GM12878 (cell line): ENCODE measurements around the gene CEP63. TPM values are rescaled to one million over a fixed set of nuclear protein-coding genes. Genes with fewer than 3 reads are reported as not detected.
A peak's percentile ranks its signal among the peaks of the same experiment; 100 is the strongest.

ENCODE experiments used
- BACH1 ChIP-seq: fragments of 450-650 bp; IDR thresholded peaks from 2 replicates; pipeline ENCODE4 v1.6.1; 2017; ENCODE audit warnings: mild to moderate bottlenecking, borderline replicate concordance
- CHD2 ChIP-seq: IDR thresholded peaks from 2 replicates; pipeline ENCODE4 v1.6.1; 2011; ENCODE audit warnings: low read depth, low read length, improper control_type of control experiment, borderline replicate concordance
- CREM ChIP-seq: IDR thresholded peaks from 2 replicates; pipeline ENCODE4 v1.6.1; 2014; ENCODE audit warnings: antibody characterized with exemption, low read depth
- IKZF1 ChIP-seq: fragments of 450-650 bp; conservative IDR thresholded peaks from 2 replicates; pipeline ENCODE4 v1.6.1; 2017; ENCODE audit warnings: antibody characterized with exemption, mild to moderate bottlenecking
- MEF2B ChIP-seq: fragments of 450-650 bp; IDR thresholded peaks from 2 replicates; pipeline ENCODE4 v1.6.1; 2018; ENCODE audit warnings: mild to moderate bottlenecking, moderate library complexity; ENCODE audit not compliant: partially characterized antibody, poor library complexity, severe bottlenecking
- NBN ChIP-seq: fragments of 450-650 bp; IDR thresholded peaks from 2 replicates; pipeline ENCODE4 v1.6.1; 2016
- POLR2AphosphoS5 ChIP-seq: IDR thresholded peaks from 2 replicates; pipeline ENCODE4 v1.6.1; 2011; ENCODE audit warnings: mild to moderate bottlenecking, low read length, inconsistent platforms
- SIX5 ChIP-seq: IDR thresholded peaks from 2 replicates; pipeline ENCODE4 v1.6.1; 2011; ENCODE audit warnings: mild to moderate bottlenecking, low read depth, low read length, moderate library complexity; ENCODE audit not compliant: severe bottlenecking
- SP1 ChIP-seq: IDR thresholded peaks from one replicate; pipeline ENCODE4 v1.6.1; 2011; ENCODE audit warnings: low read depth, low read length
- SREBF1 ChIP-seq: IDR thresholded peaks from 2 replicates; pipeline ENCODE4 v1.6.1; 2012; ENCODE audit warnings: mild to moderate bottlenecking, low read length
- TARDBP ChIP-seq: IDR thresholded peaks from 2 replicates; pipeline ENCODE4 v1.6.1; 2016; ENCODE audit warnings: borderline replicate concordance
- ZBED1 ChIP-seq: IDR thresholded peaks from 2 replicates; pipeline ENCODE4 v1.6.1; 2016; ENCODE audit warnings: borderline replicate concordance
- polyA plus RNA-seq, 11 experiments: library from polyadenylated mRNA; depleted of rRNA in 4 of 11; unstranded in 6 of 11; stranded (reverse) in 5 of 11; fragments of >200 nt; fragmentation: Nextera tagmentation in 4 of 11; fragmentation: Illumina TruSeq in 1 of 11; extraction: Ambion mirVana in 4 of 11; extraction: Trizol in 1 of 11; gene quantifications; 1 replicate in 1 of 11; 2 replicates in 10 of 11; pipeline versions ENCODE4 v1.2.1 to v1.2.3, GENCODE V29; 2011 to 2016; ENCODE audit warnings: inconsistent platforms in 2 of 11, missing spikeins in 2 of 11, low read depth in 1 of 11
- total RNA-seq, 4 experiments: library from RNA; depleted of rRNA in 3 of 4; stranded (reverse); fragments of >200 nt in 3 of 4; fragmentation: Illumina TruSeq in 1 of 4; extraction: Trizol in 1 of 4; gene quantifications; 2 replicates each; pipeline versions ENCODE4 v1.2.1 to v1.2.3, GENCODE V29; 2013 to 2021
- TF ChIP-seq, protein P1 (sequence below): fragments of 450-650 bp; IDR thresholded peaks from 2 replicates; pipeline ENCODE4 v1.6.1; 2017; ENCODE audit warnings: borderline replicate concordance
- TF ChIP-seq, protein P2 (sequence below): fragments of 450-650 bp; IDR thresholded peaks from 2 replicates; pipeline ENCODE4 v1.6.1; 2017; ENCODE audit warnings: antibody characterized with exemption, mild to moderate bottlenecking, moderate library complexity
- TF ChIP-seq, protein P3 (sequence below): fragments of 450-650 bp; formaldehyde crosslinking; IDR thresholded peaks from 2 replicates; pipeline ENCODE4 v1.4.0; 2020; ENCODE audit warnings: mild to moderate bottlenecking, moderate library complexity
- TF ChIP-seq, protein P4 (sequence below): IDR thresholded peaks from 2 replicates; pipeline ENCODE4 v1.6.1; 2011; ENCODE audit warnings: low read depth, mild to moderate bottlenecking, low read length, moderate library complexity, borderline replicate concordance; ENCODE audit errors: extremely low read depth
- TF ChIP-seq, protein P5 (sequence below): IDR thresholded peaks from 2 replicates; pipeline ENCODE4 v1.6.1; 2012; ENCODE audit warnings: low read depth, low read length, improper control_type of control experiment
- TF ChIP-seq, protein P6 (sequence below): IDR thresholded peaks from 2 replicates; pipeline ENCODE4 v1.6.1; 2011; ENCODE audit warnings: borderline replicate concordance, low read depth, mild to moderate bottlenecking, moderate library complexity, low read length; ENCODE audit not compliant: insufficient read depth, poor library complexity, severe bottlenecking

Gene CEP63
- total and polyA plus RNA-seq, 10 of the 15 experiments (the other 5 are each of a cell fraction or from before 2014, with no cell fraction given) = 14.0 to 36.9 (median 26.8) TPM

DNA sequence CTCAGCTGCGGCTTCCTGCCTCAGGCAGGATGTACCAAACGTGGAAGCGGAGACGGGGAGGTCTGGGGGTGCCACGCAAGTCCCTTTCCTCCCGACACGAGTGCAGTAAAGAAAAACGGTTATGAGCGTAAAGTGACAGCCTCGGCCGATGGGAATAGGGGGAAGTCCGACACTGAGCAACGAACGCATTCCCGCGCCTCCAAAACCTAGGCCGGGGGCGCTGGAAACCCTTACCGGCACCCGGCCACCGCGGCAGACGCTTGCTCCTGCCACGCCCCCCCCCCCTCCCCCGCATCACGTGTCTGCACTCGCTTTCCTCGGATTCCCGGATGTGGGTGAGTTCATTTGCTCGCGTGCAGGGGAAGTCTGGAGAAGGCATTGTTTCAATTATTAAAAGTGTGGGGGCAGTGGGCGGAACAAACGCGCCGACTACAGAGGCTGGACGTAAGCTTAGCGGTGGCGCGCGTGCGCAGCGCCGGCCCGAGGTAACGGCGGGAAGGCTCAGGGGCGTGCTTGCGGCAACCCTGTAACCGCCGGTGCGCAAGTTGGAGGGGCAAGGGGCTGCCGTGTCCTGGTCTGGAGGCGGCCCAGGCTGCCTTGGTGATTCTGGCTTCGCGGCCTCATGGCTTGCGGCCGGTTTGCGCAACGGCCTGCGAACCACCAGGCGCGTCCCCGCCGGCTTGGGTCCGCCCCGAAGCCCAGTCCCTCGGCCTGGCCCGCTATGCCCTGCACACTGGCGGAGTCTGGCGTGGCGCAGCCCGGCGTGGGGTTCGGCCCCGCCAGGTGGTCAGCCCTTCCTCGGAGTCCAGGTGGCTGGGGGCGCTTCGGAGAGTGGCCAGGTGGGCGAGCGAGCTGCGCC is at the start of gene CEP63, which contains the start of gene ANAPC13 (continued):
- TF ChIP-seq, protein P1, sequence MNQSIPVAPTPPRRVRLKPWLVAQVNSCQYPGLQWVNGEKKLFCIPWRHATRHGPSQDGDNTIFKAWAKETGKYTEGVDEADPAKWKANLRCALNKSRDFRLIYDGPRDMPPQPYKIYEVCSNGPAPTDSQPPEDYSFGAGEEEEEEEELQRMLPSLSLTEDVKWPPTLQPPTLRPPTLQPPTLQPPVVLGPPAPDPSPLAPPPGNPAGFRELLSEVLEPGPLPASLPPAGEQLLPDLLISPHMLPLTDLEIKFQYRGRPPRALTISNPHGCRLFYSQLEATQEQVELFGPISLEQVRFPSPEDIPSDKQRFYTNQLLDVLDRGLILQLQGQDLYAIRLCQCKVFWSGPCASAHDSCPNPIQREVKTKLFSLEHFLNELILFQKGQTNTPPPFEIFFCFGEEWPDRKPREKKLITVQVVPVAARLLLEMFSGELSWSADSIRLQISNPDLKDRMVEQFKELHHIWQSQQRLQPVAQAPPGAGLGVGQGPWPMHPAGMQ = no peak
- TF ChIP-seq BACH1 (no peak), CHD2 (peak; percentile 12; the same call in 1 of the 2 replicates), TARDBP (no peak; the same call in 1 of the 2 replicates), SP1 (peak; percentile 58), ZBED1 (peak; percentile 38; the same call in 1 of the 2 replicates), CREM (peak; percentile 75), SIX5 (no peak), SREBF1 (no peak; the same call in none of the 2 replicates), IKZF1 (peak; percentile 88), POLR2AphosphoS5 (peak; percentile 87), NBN (peak; percentile 98), MEF2B (peak; percentile 58)
- TF ChIP-seq, protein P2, sequence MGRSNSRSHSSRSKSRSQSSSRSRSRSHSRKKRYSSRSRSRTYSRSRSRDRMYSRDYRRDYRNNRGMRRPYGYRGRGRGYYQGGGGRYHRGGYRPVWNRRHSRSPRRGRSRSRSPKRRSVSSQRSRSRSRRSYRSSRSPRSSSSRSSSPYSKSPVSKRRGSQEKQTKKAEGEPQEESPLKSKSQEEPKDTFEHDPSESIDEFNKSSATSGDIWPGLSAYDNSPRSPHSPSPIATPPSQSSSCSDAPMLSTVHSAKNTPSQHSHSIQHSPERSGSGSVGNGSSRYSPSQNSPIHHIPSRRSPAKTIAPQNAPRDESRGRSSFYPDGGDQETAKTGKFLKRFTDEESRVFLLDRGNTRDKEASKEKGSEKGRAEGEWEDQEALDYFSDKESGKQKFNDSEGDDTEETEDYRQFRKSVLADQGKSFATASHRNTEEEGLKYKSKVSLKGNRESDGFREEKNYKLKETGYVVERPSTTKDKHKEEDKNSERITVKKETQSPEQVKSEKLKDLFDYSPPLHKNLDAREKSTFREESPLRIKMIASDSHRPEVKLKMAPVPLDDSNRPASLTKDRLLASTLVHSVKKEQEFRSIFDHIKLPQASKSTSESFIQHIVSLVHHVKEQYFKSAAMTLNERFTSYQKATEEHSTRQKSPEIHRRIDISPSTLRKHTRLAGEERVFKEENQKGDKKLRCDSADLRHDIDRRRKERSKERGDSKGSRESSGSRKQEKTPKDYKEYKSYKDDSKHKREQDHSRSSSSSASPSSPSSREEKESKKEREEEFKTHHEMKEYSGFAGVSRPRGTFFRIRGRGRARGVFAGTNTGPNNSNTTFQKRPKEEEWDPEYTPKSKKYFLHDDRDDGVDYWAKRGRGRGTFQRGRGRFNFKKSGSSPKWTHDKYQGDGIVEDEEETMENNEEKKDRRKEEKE = peak; percentile 89
- TF ChIP-seq, protein P3, sequence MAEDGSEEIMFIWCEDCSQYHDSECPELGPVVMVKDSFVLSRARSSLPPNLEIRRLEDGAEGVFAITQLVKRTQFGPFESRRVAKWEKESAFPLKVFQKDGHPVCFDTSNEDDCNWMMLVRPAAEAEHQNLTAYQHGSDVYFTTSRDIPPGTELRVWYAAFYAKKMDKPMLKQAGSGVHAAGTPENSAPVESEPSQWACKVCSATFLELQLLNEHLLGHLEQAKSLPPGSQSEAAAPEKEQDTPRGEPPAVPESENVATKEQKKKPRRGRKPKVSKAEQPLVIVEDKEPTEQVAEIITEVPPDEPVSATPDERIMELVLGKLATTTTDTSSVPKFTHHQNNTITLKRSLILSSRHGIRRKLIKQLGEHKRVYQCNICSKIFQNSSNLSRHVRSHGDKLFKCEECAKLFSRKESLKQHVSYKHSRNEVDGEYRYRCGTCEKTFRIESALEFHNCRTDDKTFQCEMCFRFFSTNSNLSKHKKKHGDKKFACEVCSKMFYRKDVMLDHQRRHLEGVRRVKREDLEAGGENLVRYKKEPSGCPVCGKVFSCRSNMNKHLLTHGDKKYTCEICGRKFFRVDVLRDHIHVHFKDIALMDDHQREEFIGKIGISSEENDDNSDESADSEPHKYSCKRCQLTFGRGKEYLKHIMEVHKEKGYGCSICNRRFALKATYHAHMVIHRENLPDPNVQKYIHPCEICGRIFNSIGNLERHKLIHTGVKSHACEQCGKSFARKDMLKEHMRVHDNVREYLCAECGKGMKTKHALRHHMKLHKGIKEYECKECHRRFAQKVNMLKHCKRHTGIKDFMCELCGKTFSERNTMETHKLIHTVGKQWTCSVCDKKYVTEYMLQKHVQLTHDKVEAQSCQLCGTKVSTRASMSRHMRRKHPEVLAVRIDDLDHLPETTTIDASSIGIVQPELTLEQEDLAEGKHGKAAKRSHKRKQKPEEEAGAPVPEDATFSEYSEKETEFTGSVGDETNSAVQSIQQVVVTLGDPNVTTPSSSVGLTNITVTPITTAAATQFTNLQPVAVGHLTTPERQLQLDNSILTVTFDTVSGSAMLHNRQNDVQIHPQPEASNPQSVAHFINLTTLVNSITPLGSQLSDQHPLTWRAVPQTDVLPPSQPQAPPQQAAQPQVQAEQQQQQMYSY (CRISPR knock-in tag) = no peak
- TF ChIP-seq, protein P4, sequence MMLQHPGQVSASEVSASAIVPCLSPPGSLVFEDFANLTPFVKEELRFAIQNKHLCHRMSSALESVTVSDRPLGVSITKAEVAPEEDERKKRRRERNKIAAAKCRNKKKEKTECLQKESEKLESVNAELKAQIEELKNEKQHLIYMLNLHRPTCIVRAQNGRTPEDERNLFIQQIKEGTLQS = peak; percentile 57; the same call in 1 of the 2 replicates
- TF ChIP-seq, protein P5, sequence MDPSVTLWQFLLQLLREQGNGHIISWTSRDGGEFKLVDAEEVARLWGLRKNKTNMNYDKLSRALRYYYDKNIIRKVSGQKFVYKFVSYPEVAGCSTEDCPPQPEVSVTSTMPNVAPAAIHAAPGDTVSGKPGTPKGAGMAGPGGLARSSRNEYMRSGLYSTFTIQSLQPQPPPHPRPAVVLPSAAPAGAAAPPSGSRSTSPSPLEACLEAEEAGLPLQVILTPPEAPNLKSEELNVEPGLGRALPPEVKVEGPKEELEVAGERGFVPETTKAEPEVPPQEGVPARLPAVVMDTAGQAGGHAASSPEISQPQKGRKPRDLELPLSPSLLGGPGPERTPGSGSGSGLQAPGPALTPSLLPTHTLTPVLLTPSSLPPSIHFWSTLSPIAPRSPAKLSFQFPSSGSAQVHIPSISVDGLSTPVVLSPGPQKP = no peak; the same call in none of the 2 replicates
- TF ChIP-seq, protein P6, sequence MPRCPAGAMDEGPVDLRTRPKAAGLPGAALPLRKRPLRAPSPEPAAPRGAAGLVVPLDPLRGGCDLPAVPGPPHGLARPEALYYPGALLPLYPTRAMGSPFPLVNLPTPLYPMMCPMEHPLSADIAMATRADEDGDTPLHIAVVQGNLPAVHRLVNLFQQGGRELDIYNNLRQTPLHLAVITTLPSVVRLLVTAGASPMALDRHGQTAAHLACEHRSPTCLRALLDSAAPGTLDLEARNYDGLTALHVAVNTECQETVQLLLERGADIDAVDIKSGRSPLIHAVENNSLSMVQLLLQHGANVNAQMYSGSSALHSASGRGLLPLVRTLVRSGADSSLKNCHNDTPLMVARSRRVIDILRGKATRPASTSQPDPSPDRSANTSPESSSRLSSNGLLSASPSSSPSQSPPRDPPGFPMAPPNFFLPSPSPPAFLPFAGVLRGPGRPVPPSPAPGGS = peak; percentile 21
